SK-N-SH treated with all-trans-retinoic acid at 6 μM for 48 hours (cell line): Measurements from ENCODE around the gene PIK3R1.

Source experiments
- ESRRG ChIP-seq: fragments of 250-450 bp; sonication (Bioruptor Pico); IDR thresholded peaks from 2 replicates; pipeline ENCODE4 v1.6.1; 2021; ENCODE audit warnings: mild to moderate bottlenecking
- ISL1 ChIP-seq: fragments of 250-450 bp; sonication (Bioruptor Pico); IDR thresholded peaks from 2 replicates; pipeline ENCODE4 v2.1.2; 2022; ENCODE audit warnings: mild to moderate bottlenecking, moderate library complexity
- PATZ1 ChIP-seq: fragments of 250-450 bp; sonication (Bioruptor Pico); IDR thresholded peaks from 2 replicates; pipeline ENCODE4 v1.8.0; 2020; ENCODE audit warnings: mild to moderate bottlenecking, moderate library complexity, borderline replicate concordance

GRCh38 chr5:68261169-68261568 is 45.6 kb downstream of the PIK3R1 start:
- TF ChIP-seq ISL1, result no peak
- no peak for TF ChIP-seq PATZ1 (CRISPR knock-in tag)
- no peak for TF ChIP-seq ESRRG (CRISPR knock-in tag)
